Measurements from ENCODE around the gene ERC1.

The ERC1 gene

DNA sequence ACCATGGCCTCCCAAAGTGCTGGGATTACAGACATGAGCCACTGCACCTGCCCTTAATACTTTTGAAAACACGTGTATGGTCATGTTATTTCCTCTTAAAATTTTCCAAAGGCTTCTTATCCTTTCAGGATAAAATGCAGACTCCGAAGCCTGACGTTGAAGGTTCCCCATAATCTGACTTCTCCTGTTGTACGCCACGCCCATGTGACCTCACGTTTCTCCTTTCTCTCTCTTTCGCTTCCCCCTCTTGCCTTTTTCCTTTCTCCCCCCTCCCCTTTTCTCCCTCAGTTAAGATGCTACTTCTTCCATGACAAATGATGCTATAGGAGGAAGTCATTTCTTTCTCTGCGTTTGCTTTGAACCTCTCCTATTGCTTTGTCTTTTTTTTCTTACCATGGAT is 337.4 kb downstream of the ERC1 start:
- no peak overlapping the region for H2AFZ ChIP-seq (ENCODE audit: low read length)
- 0 out of 2 replicates have a peak, but pooled peaks cover 3% of the 10 kb centered on the region for H3K9me3 ChIP-seq (ENCODE audit: low read length)
- H3K4me2 ChIP-seq (ENCODE audit: low read length): no peak overlapping the region
- H3K9me2 ChIP-seq (ENCODE audit: low read depth, low read length): no peaks in the 10 kb centered on the region
- no peak overlapping the region for H3K27ac ChIP-seq (ENCODE audit: low read depth, low read length, poor library complexity, severe bottlenecking)
- no peaks in the 10 kb centered on the region for H4K20me1 ChIP-seq (ENCODE audit: insufficient read depth, low read length)
- no peaks in the 10 kb centered on the region for H3K79me2 ChIP-seq (ENCODE audit: insufficient read depth, low read length)
- no peak for TF ChIP-seq EZH2 (IDR thresholded peaks at IDR 0.05; ENCODE audit: borderline replicate concordance, low read length)
- TF ChIP-seq, protein P1, sequence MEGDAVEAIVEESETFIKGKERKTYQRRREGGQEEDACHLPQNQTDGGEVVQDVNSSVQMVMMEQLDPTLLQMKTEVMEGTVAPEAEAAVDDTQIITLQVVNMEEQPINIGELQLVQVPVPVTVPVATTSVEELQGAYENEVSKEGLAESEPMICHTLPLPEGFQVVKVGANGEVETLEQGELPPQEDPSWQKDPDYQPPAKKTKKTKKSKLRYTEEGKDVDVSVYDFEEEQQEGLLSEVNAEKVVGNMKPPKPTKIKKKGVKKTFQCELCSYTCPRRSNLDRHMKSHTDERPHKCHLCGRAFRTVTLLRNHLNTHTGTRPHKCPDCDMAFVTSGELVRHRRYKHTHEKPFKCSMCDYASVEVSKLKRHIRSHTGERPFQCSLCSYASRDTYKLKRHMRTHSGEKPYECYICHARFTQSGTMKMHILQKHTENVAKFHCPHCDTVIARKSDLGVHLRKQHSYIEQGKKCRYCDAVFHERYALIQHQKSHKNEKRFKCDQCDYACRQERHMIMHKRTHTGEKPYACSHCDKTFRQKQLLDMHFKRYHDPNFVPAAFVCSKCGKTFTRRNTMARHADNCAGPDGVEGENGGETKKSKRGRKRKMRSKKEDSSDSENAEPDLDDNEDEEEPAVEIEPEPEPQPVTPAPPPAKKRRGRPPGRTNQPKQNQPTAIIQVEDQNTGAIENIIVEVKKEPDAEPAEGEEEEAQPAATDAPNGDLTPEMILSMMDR (IDR thresholded peaks at IDR 0.05; ENCODE audit: low read length): no peak
- H3K9ac ChIP-seq (ENCODE audit: low read length): no peak overlapping the region
- no peak overlapping the region for H3K4me3 ChIP-seq (ENCODE audit: low read depth, low read length, poor library complexity, severe bottlenecking)
- H3K4me1 ChIP-seq (ENCODE audit: insufficient read depth, low read length, severe bottlenecking): no peaks in the 10 kb centered on the region
- peaks cover 24% of the 10 kb centered on the region for H3K36me3 ChIP-seq (ENCODE audit: insufficient read depth, low read length)
- no peaks in the 10 kb centered on the region for H3K27me3 ChIP-seq (ENCODE audit: insufficient read depth, low read length)
- H3F3A ChIP-seq (ENCODE audit: insufficient read depth, low read length): no peaks in the 10 kb centered on the region

DNA sequence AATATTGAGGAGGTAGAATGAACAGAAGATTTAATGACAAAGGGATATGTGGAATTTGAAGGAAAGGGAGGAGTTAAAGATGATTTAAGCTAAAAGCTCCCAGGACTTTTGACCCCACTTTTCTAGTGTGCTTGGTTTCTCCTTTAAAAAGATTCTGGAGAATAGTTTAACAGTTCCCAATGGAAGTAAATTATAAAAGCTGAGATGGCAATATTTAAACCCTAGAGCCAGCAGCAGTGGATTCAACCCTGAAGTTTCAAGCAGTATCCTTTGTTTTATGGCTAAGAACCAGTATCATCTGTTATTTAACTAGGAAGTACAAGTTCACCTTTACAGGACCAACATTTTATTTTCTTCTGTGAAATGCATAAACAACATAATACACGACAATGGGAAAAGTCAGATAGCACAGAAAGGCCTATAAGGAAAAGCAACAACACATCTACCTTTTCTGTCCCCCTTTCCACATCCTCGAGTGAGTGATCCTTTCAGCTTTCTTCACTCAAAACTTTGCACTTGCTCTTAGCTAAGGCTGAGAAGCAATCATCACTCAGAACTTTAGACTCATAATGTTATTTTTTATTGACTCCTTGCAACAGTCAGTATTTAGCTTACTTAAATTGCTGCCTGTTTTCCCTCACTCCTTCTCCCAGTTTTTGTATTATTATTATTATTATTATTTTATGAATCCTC is 338.9 kb downstream of the ERC1 start:
- H3F3A ChIP-seq (ENCODE audit: insufficient read depth, low read length): no peaks in the 10 kb centered on the region
- H3K27ac ChIP-seq (ENCODE audit: low read depth, low read length, poor library complexity, severe bottlenecking): no peak overlapping the region
- H3K79me2 ChIP-seq (ENCODE audit: insufficient read depth, low read length): no peaks in the 10 kb centered on the region
- H3K4me3 ChIP-seq (ENCODE audit: low read depth, low read length, poor library complexity, severe bottlenecking): no peak overlapping the region
- TF ChIP-seq EZH2 (IDR thresholded peaks at IDR 0.05; ENCODE audit: borderline replicate concordance, low read length): no peak
- TF ChIP-seq, protein P1 (IDR thresholded peaks at IDR 0.05; ENCODE audit: low read length): no peak
- H3K9me2 ChIP-seq (ENCODE audit: low read depth, low read length): no peaks in the 10 kb centered on the region
- peaks cover 8% of the 10 kb centered on the region; the same call in 1 of the 2 replicates for H3K9me3 ChIP-seq (ENCODE audit: low read length)
- H2AFZ ChIP-seq (ENCODE audit: low read length): no peak overlapping the region
- H3K27me3 ChIP-seq (ENCODE audit: insufficient read depth, low read length): no peaks in the 10 kb centered on the region
- H4K20me1 ChIP-seq (ENCODE audit: insufficient read depth, low read length): no peaks in the 10 kb centered on the region
- no peaks in the 10 kb centered on the region for H3K4me1 ChIP-seq (ENCODE audit: insufficient read depth, low read length, severe bottlenecking)
- no peak overlapping the region for H3K9ac ChIP-seq (ENCODE audit: low read length)
- no peak overlapping the region for H3K4me2 ChIP-seq (ENCODE audit: low read length)
- peaks cover 35% of the 10 kb centered on the region for H3K36me3 ChIP-seq (ENCODE audit: insufficient read depth, low read length)

DNA sequence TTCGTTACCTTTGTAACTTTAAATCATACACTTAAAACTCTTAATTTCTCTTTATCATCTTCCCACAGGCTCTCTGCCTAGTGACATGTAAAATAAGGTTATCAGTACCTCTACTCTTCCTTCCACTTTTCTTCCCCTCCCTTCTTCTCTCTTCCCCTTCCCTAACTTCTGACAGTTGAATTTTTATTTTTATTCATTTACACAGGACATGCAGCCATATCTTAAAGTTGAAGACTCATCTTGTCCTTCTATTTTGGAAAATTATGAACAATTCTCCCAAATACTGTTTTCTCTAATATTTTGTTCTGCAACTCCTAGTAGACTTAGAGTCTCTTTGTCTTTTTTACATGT is 339.4 kb downstream of the ERC1 start:
- Histone ChIP-seq H3K27ac (ENCODE audit: low read depth, low read length, poor library complexity, severe bottlenecking) (no peak overlapping the region), H3K36me3 (ENCODE audit: insufficient read depth, low read length) (peaks cover 35% of the 10 kb centered on the region), H3K4me2 (ENCODE audit: low read length) (no peak overlapping the region), H3K9me3 (ENCODE audit: low read length) (peaks cover 8% of the 10 kb centered on the region; the same call in 1 of the 2 replicates), H3K79me2 (ENCODE audit: insufficient read depth, low read length) (no peaks in the 10 kb centered on the region), H3K27me3 (ENCODE audit: insufficient read depth, low read length) (no peaks in the 10 kb centered on the region), H3K4me1 (ENCODE audit: insufficient read depth, low read length, severe bottlenecking) (no peaks in the 10 kb centered on the region), H3K9ac (ENCODE audit: low read length) (no peak overlapping the region), H3K4me3 (ENCODE audit: low read depth, low read length, poor library complexity, severe bottlenecking) (no peak overlapping the region), H3F3A (ENCODE audit: insufficient read depth, low read length) (no peaks in the 10 kb centered on the region), H2AFZ (ENCODE audit: low read length) (no peak overlapping the region), H4K20me1 (ENCODE audit: insufficient read depth, low read length) (no peaks in the 10 kb centered on the region), H3K9me2 (ENCODE audit: low read depth, low read length) (no peaks in the 10 kb centered on the region)
- TF ChIP-seq, protein P1 (IDR thresholded peaks at IDR 0.05; ENCODE audit: low read length): no peak
- TF ChIP-seq EZH2 (IDR thresholded peaks at IDR 0.05; ENCODE audit: borderline replicate concordance, low read length): no peak

All from OCI-LY1 (cell line).